Measurements from ENCODE around the gene MON1A. TPM values are rescaled to one million over a fixed set of nuclear protein-coding genes. Genes with fewer than 3 reads are reported as not detected.
"Not testable (repeated sequence)": the region's sequence is repeated elsewhere in the genome, so short reads cannot be mapped to it uniquely, and the experiment has no call there.

MON1A gene
- total RNA-seq, 3 donors from 2014 or later = 14.2 to 18.0 (median 14.3) TPM

- DNase-seq (no peak), ATAC-seq (no peak)
- no peaks in the 10 kb centered on the region for H3K36me3 Mint-ChIP-seq (ENCODE audit: insufficient read depth)
- peak overlapping the region; percentile 85 for H3K4me3 Mint-ChIP-seq
- no peaks in the 10 kb centered on the region for H3K9me3 Mint-ChIP-seq
- no peaks in the 10 kb centered on the region for H3K27me3 Mint-ChIP-seq (ENCODE audit: low read depth)
- H3K4me1 Mint-ChIP-seq (ENCODE audit: low read depth) = peaks cover 22% of the 10 kb centered on the region
These were observed 618 bp upstream of the MON1A start for GRCh38 chr3:49930168-49930690.

DNA sequence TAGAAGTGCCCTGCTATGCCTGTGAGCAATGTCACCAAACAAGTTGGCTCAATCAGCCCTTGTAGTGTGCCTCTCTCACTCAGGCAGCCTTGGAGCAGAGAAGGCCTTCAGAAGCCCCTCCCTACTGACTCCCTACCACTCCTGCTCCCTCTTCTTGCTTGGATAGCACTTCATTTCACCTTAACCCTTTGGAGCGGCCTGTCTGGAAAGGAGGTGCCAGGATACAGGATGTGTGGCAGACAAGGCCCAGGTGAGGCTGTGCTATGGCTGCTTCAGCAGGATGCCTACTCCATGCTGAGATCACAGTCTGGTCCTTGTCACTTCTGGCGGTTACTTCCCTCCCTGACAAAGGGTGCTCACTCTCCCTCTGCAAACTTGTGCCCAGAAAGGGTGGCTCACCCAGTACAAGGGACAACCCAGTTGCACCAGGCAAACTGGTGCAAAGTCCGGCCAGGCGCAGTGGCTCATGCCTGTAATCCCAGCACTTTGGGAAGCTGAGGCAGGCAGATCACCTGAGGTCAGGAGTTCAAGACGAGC lies 1.1 kb downstream of the MON1A start:
- Mint-ChIP-seq H3K27me3 (ENCODE audit: low read depth) (no peaks in the 10 kb centered on the region), H3K4me1 (ENCODE audit: low read depth) (peaks cover 22% of the 10 kb centered on the region), H3K4me3 (peak overlapping the region; percentile 85), H3K36me3 (ENCODE audit: insufficient read depth) (no peaks in the 10 kb centered on the region), H3K9me3 (no peaks in the 10 kb centered on the region)
- no peak for ATAC-seq
- DNase-seq = no peak

DNA sequence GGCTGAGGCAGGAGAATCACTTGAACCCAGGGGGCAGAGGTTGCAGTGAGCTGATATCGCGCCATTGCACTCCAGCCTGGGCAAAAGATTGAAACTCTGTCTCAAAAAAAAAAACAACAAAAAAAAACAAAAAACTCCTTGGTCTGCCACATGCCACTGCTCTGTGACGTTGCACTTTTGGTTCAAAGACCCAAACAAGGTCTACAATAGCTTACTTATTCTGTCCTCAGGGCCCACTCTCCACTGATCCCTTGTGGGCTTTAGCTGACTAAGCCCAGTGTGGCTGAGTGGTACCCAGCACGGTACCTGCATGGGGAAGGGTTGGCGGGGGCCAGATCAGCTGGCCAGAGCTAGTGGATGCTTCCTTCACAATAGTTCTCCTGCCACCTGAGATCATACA lies 1.8 kb downstream of the MON1A start:
- no peak for DNase-seq
- Mint-ChIP-seq H3K27me3 (ENCODE audit: low read depth) (no peaks in the 10 kb centered on the region), H3K4me3 (peak overlapping the region; percentile 85), H3K9me3 (no peaks in the 10 kb centered on the region), H3K36me3 (ENCODE audit: insufficient read depth) (no peaks in the 10 kb centered on the region), H3K4me1 (ENCODE audit: low read depth) (peaks cover 22% of the 10 kb centered on the region)
- ATAC-seq = no peak

GRCh38 chr3:49926117-49926728 lies 3.4 kb downstream of the MON1A start:
- no peaks in the 10 kb centered on the region for H3K27me3 Mint-ChIP-seq (ENCODE audit: low read depth)
- DNase-seq (no peak), ATAC-seq (no peak)
- H3K36me3 Mint-ChIP-seq (ENCODE audit: insufficient read depth) = no peaks in the 10 kb centered on the region
- peaks cover 21% of the 10 kb centered on the region for H3K4me1 Mint-ChIP-seq (ENCODE audit: low read depth)
- no peak overlapping the region for H3K4me3 Mint-ChIP-seq
- no peaks in the 10 kb centered on the region for H3K9me3 Mint-ChIP-seq

- Mint-ChIP-seq H3K4me1 (ENCODE audit: low read depth) (peaks cover 17% of the 10 kb centered on the region), H3K9me3 (no peaks in the 10 kb centered on the region), H3K36me3 (ENCODE audit: insufficient read depth) (no peaks in the 10 kb centered on the region), H3K4me3 (no peak overlapping the region), H3K27me3 (ENCODE audit: low read depth) (no peaks in the 10 kb centered on the region)
- no peak for ATAC-seq
- DNase-seq = no peak
These were observed 4.1 kb downstream of the MON1A start for GRCh38 chr3:49925485-49925884.

DNA sequence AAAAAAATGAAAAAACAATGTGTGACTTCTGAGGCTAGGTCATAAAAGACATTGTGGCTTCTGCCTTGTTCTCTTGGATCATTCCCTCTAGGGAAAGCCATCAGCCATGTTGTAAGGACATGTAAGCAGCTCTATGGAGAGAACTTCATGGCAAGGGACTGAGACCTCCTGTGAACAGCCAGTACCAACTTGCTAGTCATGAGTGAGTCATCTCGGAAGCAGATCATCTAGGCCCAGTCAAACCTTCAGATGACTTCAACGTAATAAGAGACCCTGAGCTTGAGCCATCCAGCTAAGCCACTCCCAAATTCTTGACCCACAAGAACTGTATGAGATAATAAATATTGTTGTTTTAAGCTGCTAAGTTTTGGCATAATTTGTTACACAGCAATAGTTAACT lies 4.9 kb downstream of the MON1A start:
- Mint-ChIP-seq H3K9me3 (no peaks in the 10 kb centered on the region), H3K4me1 (ENCODE audit: low read depth) (peaks cover 13% of the 10 kb centered on the region), H3K27me3 (ENCODE audit: low read depth) (no peaks in the 10 kb centered on the region), H3K4me3 (no peak overlapping the region), H3K36me3 (ENCODE audit: insufficient read depth) (peaks cover 2% of the 10 kb centered on the region)
- DNase-seq (no peak), ATAC-seq (no peak)

- H3K4me1 Mint-ChIP-seq (ENCODE audit: low read depth); H3K4me3 Mint-ChIP-seq; H3K9me3 Mint-ChIP-seq; H3K36me3 Mint-ChIP-seq (ENCODE audit: insufficient read depth); H3K27me3 Mint-ChIP-seq (ENCODE audit: low read depth); ATAC-seq; DNase-seq: not testable (repeated sequence)
These were observed 11.6 kb downstream of the MON1A start for GRCh38 chr3:49917806-49918590.

GRCh38 chr3:49916686-49917085 lies 12.9 kb downstream of the MON1A start:
- no peaks in the 10 kb centered on the region for H3K27me3 Mint-ChIP-seq (ENCODE audit: low read depth)

DNA sequence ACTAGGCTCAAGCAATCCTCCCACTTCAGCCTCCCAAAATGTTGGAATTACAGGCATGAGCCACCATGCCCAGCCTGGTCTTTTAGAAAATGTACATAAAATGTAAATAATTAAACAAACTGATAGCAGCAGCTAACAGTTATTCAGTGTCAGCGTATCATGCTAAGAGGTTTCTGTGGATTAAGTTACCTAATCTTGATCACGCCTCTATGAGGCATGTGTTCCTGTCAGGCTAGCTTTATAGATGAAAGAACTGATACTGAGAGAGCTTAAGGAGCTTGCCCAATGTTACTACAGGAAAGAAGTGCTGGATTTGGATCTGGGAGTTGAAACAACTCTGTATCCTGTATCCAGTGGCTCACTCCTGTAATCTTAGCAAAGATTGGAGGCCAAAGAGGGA lies 14.7 kb downstream of the MON1A start:
- DNase-seq = no peak
- H3K9me3 Mint-ChIP-seq = no peaks in the 10 kb centered on the region
- H3K27me3 Mint-ChIP-seq (ENCODE audit: low read depth) = no peaks in the 10 kb centered on the region
- no peak overlapping the region for H3K4me3 Mint-ChIP-seq
- no peak for ATAC-seq
- no peaks in the 10 kb centered on the region for H3K4me1 Mint-ChIP-seq (ENCODE audit: low read depth)
- H3K36me3 Mint-ChIP-seq (ENCODE audit: insufficient read depth) = peaks cover 17% of the 10 kb centered on the region

More at GRCh38 chr3:49916686-49917085, 12.9 kb downstream of the MON1A start:
- H3K4me3 Mint-ChIP-seq = no peak overlapping the region
- DNase-seq (no peak), ATAC-seq (no peak)
- H3K9me3 Mint-ChIP-seq = no peaks in the 10 kb centered on the region
- peaks cover 12% of the 10 kb centered on the region for H3K36me3 Mint-ChIP-seq (ENCODE audit: insufficient read depth)
- no peaks in the 10 kb centered on the region for H3K4me1 Mint-ChIP-seq (ENCODE audit: low read depth)

GRCh38 chr3:49912881-49913281 lies 16.7 kb downstream of the MON1A start:
- no peak overlapping the region for H3K4me3 Mint-ChIP-seq
- H3K27me3 Mint-ChIP-seq (ENCODE audit: low read depth) = no peaks in the 10 kb centered on the region
- ATAC-seq (no peak), DNase-seq (no peak)
- H3K4me1 Mint-ChIP-seq (ENCODE audit: low read depth) = no peaks in the 10 kb centered on the region
- H3K9me3 Mint-ChIP-seq = no peaks in the 10 kb centered on the region
- H3K36me3 Mint-ChIP-seq (ENCODE audit: insufficient read depth) = peaks cover 22% of the 10 kb centered on the region

GRCh38 chr3:49911611-49912010 lies 18.0 kb downstream of the MON1A start:
- Mint-ChIP-seq H3K4me1 (ENCODE audit: low read depth) (peaks cover 2% of the 10 kb centered on the region), H3K36me3 (ENCODE audit: insufficient read depth) (peaks cover 22% of the 10 kb centered on the region), H3K27me3 (ENCODE audit: low read depth) (no peaks in the 10 kb centered on the region), H3K4me3 (no peak overlapping the region), H3K9me3 (no peaks in the 10 kb centered on the region)
- DNase-seq (no peak), ATAC-seq (no peak)

GRCh38 chr3:49911124-49911420 lies 18.5 kb downstream of the MON1A start:
- peaks cover 22% of the 10 kb centered on the region for H3K36me3 Mint-ChIP-seq (ENCODE audit: insufficient read depth)
- DNase-seq (no peak), ATAC-seq (no peak)
- H3K27me3 Mint-ChIP-seq (ENCODE audit: low read depth) = no peaks in the 10 kb centered on the region
- no peak overlapping the region for H3K4me3 Mint-ChIP-seq
- H3K4me1 Mint-ChIP-seq (ENCODE audit: low read depth) = peaks cover 8% of the 10 kb centered on the region
- no peaks in the 10 kb centered on the region for H3K9me3 Mint-ChIP-seq

DNA sequence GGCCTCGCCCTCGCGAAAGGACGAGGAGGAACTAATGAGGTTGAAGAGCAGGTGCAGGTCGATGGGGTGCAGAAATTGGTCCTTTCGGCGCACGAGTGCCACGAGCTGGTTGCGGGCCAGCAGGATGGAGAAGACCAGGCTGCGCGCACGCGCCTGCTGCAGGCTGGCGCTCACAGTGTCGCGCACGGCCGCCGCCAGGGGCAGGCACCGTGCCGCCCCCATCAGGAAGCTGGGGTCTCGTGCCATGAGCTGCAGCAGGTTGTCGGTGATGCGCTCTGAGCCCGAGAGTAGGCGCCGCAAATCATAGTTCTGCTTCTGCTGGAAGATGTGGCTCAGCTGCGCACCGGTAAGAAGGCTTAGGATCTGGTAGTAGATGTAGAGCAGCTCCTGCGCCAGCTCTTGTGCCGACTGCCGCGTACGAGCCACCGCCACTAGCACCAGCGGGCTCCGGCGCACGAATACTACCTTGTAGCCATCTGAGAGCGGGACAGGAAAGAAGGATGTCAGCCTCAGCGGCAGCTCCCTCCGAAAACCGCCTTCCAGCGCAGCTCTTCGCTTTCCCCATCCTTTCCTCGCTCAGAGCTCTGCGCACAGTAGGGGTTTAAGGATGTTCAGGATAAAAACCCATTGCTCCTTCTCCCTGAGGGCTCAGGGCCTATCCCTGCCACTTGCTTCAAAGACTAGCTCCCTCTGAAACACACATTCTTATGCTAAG lies 19.0 kb downstream of the MON1A start:
- DNase-seq (no peak), ATAC-seq (no peak)
- no peak overlapping the region for H3K4me3 Mint-ChIP-seq
- no peaks in the 10 kb centered on the region for H3K27me3 Mint-ChIP-seq (ENCODE audit: low read depth)
- peaks cover 22% of the 10 kb centered on the region for H3K36me3 Mint-ChIP-seq (ENCODE audit: insufficient read depth)
- H3K4me1 Mint-ChIP-seq (ENCODE audit: low read depth) = peaks cover 13% of the 10 kb centered on the region
- H3K9me3 Mint-ChIP-seq = no peaks in the 10 kb centered on the region

GRCh38 chr3:49908373-49909199 lies 21.0 kb downstream of the MON1A start:
- Mint-ChIP-seq H3K27me3 (ENCODE audit: low read depth) (no peaks in the 10 kb centered on the region), H3K36me3 (ENCODE audit: insufficient read depth) (peaks cover 22% of the 10 kb centered on the region), H3K4me3 (no peak overlapping the region), H3K9me3 (no peaks in the 10 kb centered on the region), H3K4me1 (ENCODE audit: low read depth) (peaks cover 21% of the 10 kb centered on the region)
- ATAC-seq (no peak), DNase-seq (no peak)

All from activated T-cell treated with anti-CD3 and anti-CD28 coated beads, Interleukin-2, amount 50 U/mL, for 4 hours (primary cell).